Activated CD8-positive, alpha-beta T cell treated with anti-CD3 and anti-CD28 coated beads for 36 hours (primary cell): ENCODE data around the gene RPRD2. TPM values are rescaled to one million over a fixed set of nuclear protein-coding genes. Genes with fewer than 3 reads are reported as not detected.

Experiments used
- ATAC-seq: fragments of 200-7000 bp; cut with Tn5 transposase; one replicate; pipeline ENCODE4 v1.10.0; 2021; ENCODE audit warnings: mild to moderate bottlenecking, moderate library complexity
- CTCF ChIA-PET: fragments of 350-600 bp; sonication (Branson Sonifier 250); formaldehyde crosslinking; loops from one replicate; lab custom pipeline; 2021; ENCODE audit warnings: antibody characterized with exemption; lab: Charles Lee
- POLR2A ChIA-PET: fragments of 350-600 bp; sonication (Branson Sonifier 250); formaldehyde crosslinking; loops from one replicate; lab custom pipeline; 2021; ENCODE audit warnings: antibody characterized with exemption; lab: Charles Lee
- DNase-seq: peaks from one replicate; pipeline ENCODE4 v3.0.0-alpha.2; 2020
- H3K27ac Mint-ChIP-seq: one replicate; pipeline ENCODE4 v1.8.0; 2021; ENCODE audit warnings: mild to moderate bottlenecking, mixed read lengths
- H3K27me3 Mint-ChIP-seq: one replicate; pipeline ENCODE4 v1.8.0; 2021; ENCODE audit warnings: mixed read lengths
- H3K36me3 Mint-ChIP-seq: one replicate; pipeline ENCODE4 v1.8.0; 2021; ENCODE audit warnings: low read depth, mixed read lengths
- H3K4me1 Mint-ChIP-seq: one replicate; pipeline ENCODE4 v1.8.0; 2021; ENCODE audit warnings: low read depth, mixed read lengths
- H3K4me3 Mint-ChIP-seq: one replicate; pipeline ENCODE4 v1.8.0; 2021; ENCODE audit warnings: mild to moderate bottlenecking, moderate library complexity, mixed read lengths
- H3K9me3 Mint-ChIP-seq: one replicate; pipeline ENCODE4 v1.8.0; 2021; ENCODE audit warnings: mixed read lengths
- CTCF ChIP-seq: fragments of 200-600 bp; IDR thresholded peaks from one replicate; pipeline ENCODE4 v1.8.0; 2022; ENCODE audit warnings: antibody characterized with exemption, mild to moderate bottlenecking
- intact Hi-C: fragments of 100-400 bp; cut with micrococcal nuclease; formaldehyde crosslinking; loops from one replicate; pipeline ENCODE4 v1.10.0; 2022
- total RNA-seq, 2 experiments: library from RNA; stranded (reverse); gene quantifications; one replicate each; pipeline ENCODE4 v1.2.3, GENCODE V29; 2021

The RPRD2 gene
- total RNA-seq, 2 experiments from 2014 or later: 17.6 to 19.4 TPM

GRCh38 chr1:150505431-150505830, 141.5 kb downstream of the RPRD2 start:
- ATAC-seq: no peak
- Mint-ChIP-seq H3K27me3 (no peaks in the 10 kb centered on the region), H3K4me1 (peaks cover 3% of the 10 kb centered on the region), H3K9me3 (no peaks in the 10 kb centered on the region), H3K4me3 (no peak overlapping the region), H3K36me3 (peaks cover 35% of the 10 kb centered on the region), H3K27ac (no peak overlapping the region)
- CTCF ChIA-PET: interaction anchor here (1.1 to 2.0 kb wide), 2 partner anchors 27 to 55 kb away, joined by 4 to 6 read pairs; no protein-coding TSS in a partner anchor
- no peak for DNase-seq
- POLR2A ChIA-PET: interaction anchor here (1.2 kb wide), 1 partner anchor 18 kb away, joined by 5 read pairs; the partner anchor contains the start of gene TARS2
- TF ChIP-seq CTCF: no peak
- intact Hi-C loops: no loop called here

GRCh38 chr1:150507912-150508864, 144.2 kb downstream of the RPRD2 start, which contains the start of gene ECM1:
ECM1 (plus strand) TSS chr1:150508109; CDS start chr1:150508210, 101 bp downstream.
- DNase-seq: no peak
- peaks cover 27% of the 10 kb centered on the region for H3K36me3 Mint-ChIP-seq
- no peak within 1 kb of the TSS for H3K4me3 Mint-ChIP-seq
- H3K27me3 Mint-ChIP-seq: no peaks in the 10 kb centered on the region
- no peak for TF ChIP-seq CTCF
- intact Hi-C loops: no loop called here
- POLR2A ChIA-PET: no interaction called here
- ATAC-seq: no peak
- CTCF ChIA-PET: no interaction called here
- no peak within 1 kb of the TSS for H3K27ac Mint-ChIP-seq
- no peaks in the 10 kb centered on the region for H3K9me3 Mint-ChIP-seq
- H3K4me1 Mint-ChIP-seq: peaks cover 3% of the 10 kb centered on the region

GRCh38 chr1:150508982-150509381, 145.0 kb downstream of the RPRD2 start:
- DNase-seq (no peak), ATAC-seq (no peak)
- intact Hi-C loops: no loop called here
- peaks cover 23% of the 10 kb centered on the region for H3K36me3 Mint-ChIP-seq
- no peaks in the 10 kb centered on the region for H3K27me3 Mint-ChIP-seq
- ChIA-PET CTCF (interaction anchor here (1.1 kb wide), 1 partner anchor 24 kb away, joined by 3 read pairs; no protein-coding TSS in a partner anchor), POLR2A (no interaction called here)
- H3K4me3 Mint-ChIP-seq: no peak overlapping the region
- no peak for TF ChIP-seq CTCF
- no peaks in the 10 kb centered on the region for H3K9me3 Mint-ChIP-seq
- H3K27ac Mint-ChIP-seq: no peak overlapping the region
- peaks cover 6% of the 10 kb centered on the region for H3K4me1 Mint-ChIP-seq

- intact Hi-C loops: loop anchor here (10.0 kb wide), 1 partner anchor 47 kb away; no protein-coding TSS in a partner anchor
- ATAC-seq (no peak), DNase-seq (no peak)
- H3K27ac Mint-ChIP-seq: no peak overlapping the region
- POLR2A ChIA-PET: interaction anchor here (0.9 kb wide), 1 partner anchor 14 kb away, joined by 3 read pairs; no protein-coding TSS in a partner anchor
- no peaks in the 10 kb centered on the region for H3K27me3 Mint-ChIP-seq
- TF ChIP-seq CTCF: no peak
- H3K9me3 Mint-ChIP-seq: no peaks in the 10 kb centered on the region
- peaks cover 9% of the 10 kb centered on the region for H3K36me3 Mint-ChIP-seq
- H3K4me3 Mint-ChIP-seq: no peak overlapping the region
- peaks cover 12% of the 10 kb centered on the region for H3K4me1 Mint-ChIP-seq
- CTCF ChIA-PET: interaction anchor here (1.0 kb wide), 1 partner anchor 82 kb away, joined by 3 read pairs; no protein-coding TSS in a partner anchor
Measured at GRCh38 chr1:150511551-150511950, 147.6 kb downstream of the RPRD2 start.
